GM12878 (cell line): ENCODE measurements around the gene KRTAP1-3.

Source experiments
- CTCF ChIP-seq, 3 experiments: IDR thresholded peaks in 2 of 3; conservative IDR thresholded peaks in 1 of 3; 2 replicates each; pipeline ENCODE4 v1.5.1; 2011; ENCODE audit warnings: low read depth in 3 of 3, low read length in 3 of 3, mild to moderate bottlenecking in 3 of 3, control low read depth in 2 of 3, moderate library complexity in 2 of 3, inconsistent platforms in 1 of 3, mixed read lengths in 1 of 3; ENCODE audit not compliant: control insufficient read depth in 2 of 3, insufficient read depth in 1 of 3; ENCODE audit errors: extremely low read depth in 1 of 3
- FOXM1 ChIP-seq: IDR thresholded peaks from 2 replicates; pipeline ENCODE4 v1.6.1; 2012; ENCODE audit warnings: low read depth, mild to moderate bottlenecking, inconsistent platforms, low read length, moderate library complexity
- GABPA ChIP-seq: IDR thresholded peaks from 2 replicates; pipeline ENCODE4 v1.6.1; 2014; ENCODE audit warnings: antibody characterized with exemption, low read depth, mild to moderate bottlenecking, inconsistent platforms
- HDAC2 ChIP-seq: fragments of 200-600 bp; sonication (generic); IDR thresholded peaks from 2 replicates; pipeline ENCODE4 v1.6.1; 2017
- MAX ChIP-seq: IDR thresholded peaks from 2 replicates; pipeline ENCODE4 v1.6.1; 2012; ENCODE audit warnings: low read depth, low read length, improper control_type of control experiment
- MXI1 ChIP-seq: fragments of 150-350 bp; IDR thresholded peaks from 2 replicates; pipeline ENCODE4 v1.6.1; 2011; ENCODE audit warnings: low read depth, mild to moderate bottlenecking, inconsistent platforms, low read length, improper control_type of control experiment
- POLR2A ChIP-seq: IDR thresholded peaks from 2 replicates; pipeline ENCODE4 v1.6.1; 2011; ENCODE audit warnings: low read depth, mild to moderate bottlenecking, low read length
- POLR2AphosphoS2 ChIP-seq: IDR thresholded peaks from 2 replicates; pipeline ENCODE4 v1.6.1; 2011; ENCODE audit warnings: low read depth, mild to moderate bottlenecking, low read length, improper control_type of control experiment, moderate library complexity
- POU2F2 ChIP-seq: IDR thresholded peaks from 3 replicates; pipeline ENCODE4 v1.6.1; 2011; ENCODE audit warnings: low read depth, mild to moderate bottlenecking, low read length, borderline replicate concordance
- SIN3A ChIP-seq: IDR thresholded peaks from 2 replicates; pipeline ENCODE4 v1.6.1; 2012; ENCODE audit warnings: low read depth, low read length, improper control_type of control experiment
- SPI1 ChIP-seq: IDR thresholded peaks from 2 replicates; pipeline ENCODE4 v1.6.1; 2011; ENCODE audit warnings: low read depth, mild to moderate bottlenecking, low read length, moderate library complexity, borderline replicate concordance; ENCODE audit not compliant: insufficient read depth
- SUPT20H ChIP-seq: IDR thresholded peaks from 2 replicates; pipeline ENCODE4 v1.6.1; 2011; ENCODE audit warnings: low read depth, mild to moderate bottlenecking, low read length, moderate library complexity, borderline replicate concordance; ENCODE audit not compliant: control insufficient read depth
- TF ChIP-seq, protein P1 (sequence below): IDR thresholded peaks from 2 replicates; pipeline ENCODE4 v1.6.1; 2011; ENCODE audit warnings: low read depth, mild to moderate bottlenecking, low read length, moderate library complexity, borderline replicate concordance; ENCODE audit errors: extremely low read depth

DNA sequence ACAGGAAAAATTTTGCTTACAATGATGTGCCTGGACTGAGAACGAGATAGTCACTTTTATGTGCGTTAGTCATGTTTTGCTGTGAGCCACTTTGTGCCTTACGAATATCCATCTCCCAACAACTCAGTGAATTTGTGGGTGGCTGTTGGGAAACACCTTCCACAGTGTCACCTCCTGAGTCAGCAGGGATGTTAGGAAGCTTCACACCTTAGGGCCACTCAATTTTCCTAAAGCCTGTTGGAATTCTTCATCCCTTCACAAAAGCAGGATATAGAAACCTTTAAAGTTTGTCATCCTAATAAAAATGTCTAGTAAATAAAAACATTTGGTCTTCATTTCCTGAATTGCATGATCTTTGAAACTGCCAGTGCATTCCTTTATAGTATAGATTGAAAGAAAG is 21.5 kb downstream of the KRTAP1-3 start:
- TF ChIP-seq POLR2AphosphoS2, result no peak
- TF ChIP-seq CTCF (IDR thresholded peaks at IDR 0.05 in 2 of 3, conservative IDR thresholded peaks at IDR 0.05 in 1 of 3; ENCODE audit: control insufficient read depth in 2 of 3, extremely low read depth in 1 of 3, insufficient read depth in 1 of 3, low read depth in 3 of 3, low read length in 3 of 3), result no peak
- no peak for TF ChIP-seq SPI1
- no peak for TF ChIP-seq POLR2A
- TF ChIP-seq SIN3A, result no peak
- TF ChIP-seq MAX, result no peak
- no peak for TF ChIP-seq HDAC2
- TF ChIP-seq MXI1, result no peak
- TF ChIP-seq SUPT20H, result no peak
- TF ChIP-seq POU2F2, result no peak
- no peak for TF ChIP-seq FOXM1
- TF ChIP-seq GABPA, result no peak
- TF ChIP-seq, protein P1, sequence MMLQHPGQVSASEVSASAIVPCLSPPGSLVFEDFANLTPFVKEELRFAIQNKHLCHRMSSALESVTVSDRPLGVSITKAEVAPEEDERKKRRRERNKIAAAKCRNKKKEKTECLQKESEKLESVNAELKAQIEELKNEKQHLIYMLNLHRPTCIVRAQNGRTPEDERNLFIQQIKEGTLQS, result no peak
